Measurements from ENCODE around the gene UBAC2.

The UBAC2 gene

DNA sequence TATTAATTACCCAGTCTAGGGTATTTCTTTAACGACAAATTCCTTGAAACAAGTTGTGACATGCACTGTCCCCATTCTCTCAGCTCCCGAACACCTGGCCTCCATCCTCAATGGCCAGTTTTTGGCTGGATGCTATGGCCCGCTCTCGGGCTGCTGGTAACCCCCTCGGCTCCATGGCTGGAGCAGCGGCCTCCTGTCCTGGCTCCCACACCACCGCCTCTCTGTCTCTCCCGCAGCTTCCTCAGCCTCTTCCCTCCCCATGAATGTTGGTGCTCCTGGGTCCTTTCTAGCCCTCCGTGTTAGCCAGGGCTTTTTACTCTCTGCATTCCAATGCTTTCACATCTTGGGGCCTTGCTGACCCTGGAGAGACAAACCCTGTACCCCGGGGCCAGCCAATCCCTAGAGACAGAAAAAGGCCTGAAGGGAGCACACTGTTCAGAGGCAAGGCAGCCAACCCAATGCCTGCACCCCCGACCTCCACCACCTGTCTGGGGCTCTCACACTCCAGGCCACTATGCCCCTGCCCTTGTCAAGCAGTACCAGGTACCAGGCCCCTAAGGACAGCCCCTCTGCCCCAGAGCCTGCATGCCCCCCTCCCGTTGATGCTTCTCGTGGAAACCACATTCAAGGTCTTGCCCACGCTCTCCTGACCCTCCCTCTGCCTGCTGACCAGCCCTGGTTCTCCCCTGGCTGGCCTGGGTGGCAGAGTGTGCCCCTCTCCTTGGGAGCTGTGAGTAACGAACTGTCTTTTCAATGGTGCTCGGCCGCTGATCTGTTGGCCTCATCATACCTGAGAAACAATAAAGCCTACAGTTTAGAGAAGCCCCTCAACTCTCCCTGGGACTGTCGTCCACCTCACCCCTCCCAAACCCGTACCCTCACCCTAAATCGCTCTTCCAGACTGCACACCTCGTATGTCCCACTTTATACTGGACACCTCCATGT, 193.4 kb downstream of the UBAC2 start:
- Histone ChIP-seq H3K4me3 (ENCODE audit: low read depth in 1 of 2, low read length in 2 of 2) (no peak overlapping the region), H3K27ac (ENCODE audit: low read length) (no peak overlapping the region), H3K27me3 (ENCODE audit: low read depth, low read length) (no peaks in the 10 kb centered on the region), H3K4me1 (ENCODE audit: control insufficient read depth in 1 of 2, insufficient read depth in 2 of 2, low read length in 2 of 2) (no peaks in the 10 kb centered on the region), H3K9me3 (ENCODE audit: control insufficient read depth in 1 of 2, low read length in 2 of 2) (no peaks in the 10 kb centered on the region), H3K36me3 (ENCODE audit: control insufficient read depth in 1 of 2, insufficient read depth in 2 of 2, low read length in 2 of 2) (no peaks in the 10 kb centered on the region)

- Histone ChIP-seq H3K9me3 (ENCODE audit: control insufficient read depth in 1 of 2, low read length in 2 of 2) (no peaks in the 10 kb centered on the region), H3K4me1 (ENCODE audit: control insufficient read depth in 1 of 2, insufficient read depth in 2 of 2, low read length in 2 of 2) (no peaks in the 10 kb centered on the region), H3K36me3 (ENCODE audit: control insufficient read depth in 1 of 2, insufficient read depth in 2 of 2, low read length in 2 of 2) (no peaks in the 10 kb centered on the region), H3K4me3 (ENCODE audit: low read depth in 1 of 2, low read length in 2 of 2) (no peak overlapping the region), H3K27ac (ENCODE audit: low read length) (no peak overlapping the region), H3K27me3 (ENCODE audit: low read depth, low read length) (no peaks in the 10 kb centered on the region)
Measured at GRCh38 chr13:99395436-99395835, 194.8 kb downstream of the UBAC2 start.

DNA sequence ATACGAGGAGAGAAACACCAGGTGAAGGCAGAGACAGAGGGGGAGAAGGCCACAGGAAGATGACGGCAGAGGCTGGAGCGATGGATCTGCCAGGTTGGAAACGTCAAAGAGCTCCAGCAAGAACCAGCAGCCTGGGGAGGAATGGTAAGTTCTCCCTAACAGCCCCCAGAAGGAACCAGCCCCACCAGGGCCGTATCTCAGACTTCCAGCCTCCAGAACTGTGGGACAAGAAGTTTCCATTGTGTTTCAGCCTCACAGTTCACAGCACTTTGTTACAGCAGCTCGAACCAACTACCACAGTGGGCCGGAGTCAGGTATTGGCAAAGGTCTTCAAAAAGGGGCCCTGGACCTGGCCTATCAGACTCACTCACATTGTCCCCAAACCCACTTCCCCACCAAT, 195.8 kb downstream of the UBAC2 start:
- Histone ChIP-seq H3K9me3 (ENCODE audit: control insufficient read depth in 1 of 2, low read length in 2 of 2) (no peaks in the 10 kb centered on the region), H3K4me3 (ENCODE audit: low read depth in 1 of 2, low read length in 2 of 2) (no peak overlapping the region), H3K27me3 (ENCODE audit: low read depth, low read length) (no peaks in the 10 kb centered on the region), H3K36me3 (ENCODE audit: control insufficient read depth in 1 of 2, insufficient read depth in 2 of 2, low read length in 2 of 2) (no peaks in the 10 kb centered on the region), H3K4me1 (ENCODE audit: control insufficient read depth in 1 of 2, insufficient read depth in 2 of 2, low read length in 2 of 2) (no peaks in the 10 kb centered on the region), H3K27ac (ENCODE audit: low read length) (no peak overlapping the region)

GRCh38 chr13:99398071-99398470, 197.4 kb downstream of the UBAC2 start:
- H3K4me3 ChIP-seq (ENCODE audit: low read depth in 1 of 2, low read length in 2 of 2): no peak overlapping the region
- H3K4me1 ChIP-seq (ENCODE audit: control insufficient read depth in 1 of 2, insufficient read depth in 2 of 2, low read length in 2 of 2): no peaks in the 10 kb centered on the region
- H3K36me3 ChIP-seq (ENCODE audit: control insufficient read depth in 1 of 2, insufficient read depth in 2 of 2, low read length in 2 of 2): no peaks in the 10 kb centered on the region
- H3K27ac ChIP-seq (ENCODE audit: low read length): no peak overlapping the region
- H3K27me3 ChIP-seq (ENCODE audit: low read depth, low read length): no peaks in the 10 kb centered on the region
- no peaks in the 10 kb centered on the region for H3K9me3 ChIP-seq (ENCODE audit: control insufficient read depth in 1 of 2, low read length in 2 of 2)

GRCh38 chr13:99398916-99399622, 198.4 kb downstream of the UBAC2 start:
- H3K4me1 ChIP-seq (ENCODE audit: control insufficient read depth in 1 of 2, insufficient read depth in 2 of 2, low read length in 2 of 2): no peaks in the 10 kb centered on the region
- H3K36me3 ChIP-seq (ENCODE audit: control insufficient read depth in 1 of 2, insufficient read depth in 2 of 2, low read length in 2 of 2): no peaks in the 10 kb centered on the region
- H3K27me3 ChIP-seq (ENCODE audit: low read depth, low read length): no peaks in the 10 kb centered on the region
- no peak overlapping the region for H3K4me3 ChIP-seq (ENCODE audit: low read depth in 1 of 2, low read length in 2 of 2)
- H3K27ac ChIP-seq (ENCODE audit: low read length): no peak overlapping the region
- H3K9me3 ChIP-seq (ENCODE audit: control insufficient read depth in 1 of 2, low read length in 2 of 2): no peaks in the 10 kb centered on the region

DNA sequence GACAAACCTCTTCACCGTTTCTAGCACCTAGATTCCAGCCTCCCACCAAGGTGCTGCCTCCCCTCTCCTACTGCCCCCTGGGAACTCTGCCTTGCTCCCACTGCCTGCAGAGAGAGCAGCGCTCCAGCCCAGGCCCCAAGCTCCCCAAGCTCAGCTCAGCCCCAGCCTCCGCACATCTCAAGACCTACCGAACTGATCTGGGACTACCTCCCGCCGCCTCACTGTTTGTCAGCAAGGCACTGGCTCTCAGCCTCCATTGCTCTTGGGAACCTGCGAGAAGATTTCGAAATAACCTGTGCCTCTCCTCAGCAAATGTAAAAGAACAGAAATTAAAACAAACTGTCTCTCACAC, 198.9 kb downstream of the UBAC2 start:
- Histone ChIP-seq H3K27ac (ENCODE audit: low read length) (no peak overlapping the region), H3K4me1 (ENCODE audit: control insufficient read depth in 1 of 2, insufficient read depth in 2 of 2, low read length in 2 of 2) (no peaks in the 10 kb centered on the region), H3K27me3 (ENCODE audit: low read depth, low read length) (no peaks in the 10 kb centered on the region), H3K9me3 (ENCODE audit: control insufficient read depth in 1 of 2, low read length in 2 of 2) (no peaks in the 10 kb centered on the region), H3K4me3 (ENCODE audit: low read depth in 1 of 2, low read length in 2 of 2) (no peak overlapping the region), H3K36me3 (ENCODE audit: control insufficient read depth in 1 of 2, insufficient read depth in 2 of 2, low read length in 2 of 2) (no peaks in the 10 kb centered on the region)

DNA sequence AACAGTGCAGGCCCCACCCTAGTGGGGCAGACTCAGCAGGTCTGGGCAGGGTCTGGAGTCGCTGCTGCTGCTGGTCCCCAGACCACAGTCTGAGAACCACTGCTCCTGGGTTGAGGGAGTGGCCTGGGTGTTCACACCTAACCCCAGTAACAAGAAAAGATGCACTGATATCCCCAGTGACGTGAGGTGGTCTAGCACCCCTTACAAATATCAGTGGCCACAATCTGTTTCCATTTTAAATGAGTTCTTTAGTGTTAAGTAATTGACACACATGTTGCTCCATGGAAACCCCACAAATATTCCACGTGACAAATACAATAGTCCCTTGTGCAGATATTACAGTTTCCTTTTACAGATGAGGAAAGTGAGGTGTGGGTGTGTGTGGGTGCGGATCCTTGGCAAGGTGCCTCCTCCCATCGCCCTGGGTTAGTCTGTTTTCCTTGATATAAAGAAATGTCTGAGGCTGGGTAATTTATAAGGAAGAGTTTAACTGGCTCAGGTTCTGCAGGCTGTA, 202.9 kb downstream of the UBAC2 start:
- Histone ChIP-seq H3K4me1 (ENCODE audit: control insufficient read depth in 1 of 2, insufficient read depth in 2 of 2, low read length in 2 of 2) (no peaks in the 10 kb centered on the region), H3K9me3 (ENCODE audit: control insufficient read depth in 1 of 2, low read length in 2 of 2) (no peaks in the 10 kb centered on the region), H3K27me3 (ENCODE audit: low read depth, low read length) (no peaks in the 10 kb centered on the region), H3K36me3 (ENCODE audit: control insufficient read depth in 1 of 2, insufficient read depth in 2 of 2, low read length in 2 of 2) (no peaks in the 10 kb centered on the region), H3K27ac (ENCODE audit: low read length) (no peak overlapping the region), H3K4me3 (ENCODE audit: low read depth in 1 of 2, low read length in 2 of 2) (no peak overlapping the region)

DNA sequence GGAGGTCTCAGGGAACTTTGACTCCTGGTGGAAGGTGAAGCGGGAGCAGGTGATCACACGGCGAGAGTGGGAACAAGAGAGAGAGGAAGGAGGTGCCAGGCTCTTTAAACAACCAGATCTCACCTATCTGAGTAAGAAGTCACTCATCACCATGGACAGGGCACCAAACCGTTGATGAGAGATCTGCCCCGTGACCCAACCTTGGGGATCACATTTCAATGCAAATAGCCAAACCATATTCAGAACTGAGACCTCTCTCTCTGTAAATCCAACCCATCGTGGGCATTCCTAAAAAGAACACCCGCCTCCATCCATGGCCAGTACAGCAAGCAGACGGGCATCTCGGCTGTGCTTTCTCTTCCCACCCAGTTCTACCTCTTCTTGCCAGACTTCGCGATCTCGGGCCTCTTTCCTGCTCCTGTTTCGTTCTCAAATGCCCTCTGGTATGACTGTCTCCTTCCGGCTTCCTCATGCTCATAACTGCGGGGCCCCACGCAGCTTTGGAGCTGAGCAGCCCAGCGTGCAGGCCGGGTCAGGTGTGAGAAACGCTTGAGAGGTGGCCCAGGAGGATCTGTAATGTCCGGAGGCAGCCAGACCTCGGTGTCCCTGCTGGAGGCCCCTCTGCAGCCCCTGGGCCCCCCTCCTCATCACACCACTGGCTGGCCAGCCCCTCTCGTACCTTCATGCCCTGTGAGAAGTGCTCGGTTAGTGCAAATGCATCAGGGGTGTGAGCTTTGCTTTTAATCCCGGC, 203.5 kb downstream of the UBAC2 start:
- Histone ChIP-seq H3K4me3 (ENCODE audit: low read depth in 1 of 2, low read length in 2 of 2) (no peak overlapping the region), H3K36me3 (ENCODE audit: control insufficient read depth in 1 of 2, insufficient read depth in 2 of 2, low read length in 2 of 2) (no peaks in the 10 kb centered on the region), H3K27ac (ENCODE audit: low read length) (no peak overlapping the region), H3K4me1 (ENCODE audit: control insufficient read depth in 1 of 2, insufficient read depth in 2 of 2, low read length in 2 of 2) (no peaks in the 10 kb centered on the region), H3K27me3 (ENCODE audit: low read depth, low read length) (no peaks in the 10 kb centered on the region), H3K9me3 (ENCODE audit: control insufficient read depth in 1 of 2, low read length in 2 of 2) (no peaks in the 10 kb centered on the region)

DNA sequence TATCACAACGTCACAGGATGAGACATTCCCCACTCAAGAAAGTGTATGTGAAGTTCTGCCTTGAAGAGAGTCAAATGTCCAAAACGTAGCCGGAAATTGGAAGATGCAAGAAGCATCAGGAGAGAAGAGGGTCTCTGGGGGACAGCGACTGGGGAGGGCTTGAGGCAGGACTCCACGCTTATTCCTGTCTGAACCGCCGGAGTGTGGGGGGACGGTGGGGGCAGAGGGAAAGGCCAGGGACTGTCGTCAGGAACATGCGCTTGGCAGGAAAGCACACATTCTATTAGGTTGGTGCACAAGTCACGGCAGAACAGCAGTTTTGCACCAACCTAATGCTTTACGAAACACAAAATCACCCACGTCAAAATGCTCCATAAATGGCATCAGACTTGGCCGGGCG, 205.3 kb downstream of the UBAC2 start:
- Histone ChIP-seq H3K36me3 (ENCODE audit: control insufficient read depth in 1 of 2, insufficient read depth in 2 of 2, low read length in 2 of 2) (no peaks in the 10 kb centered on the region), H3K4me1 (ENCODE audit: control insufficient read depth in 1 of 2, insufficient read depth in 2 of 2, low read length in 2 of 2) (no peaks in the 10 kb centered on the region), H3K4me3 (ENCODE audit: low read depth in 1 of 2, low read length in 2 of 2) (no peak overlapping the region), H3K9me3 (ENCODE audit: control insufficient read depth in 1 of 2, low read length in 2 of 2) (no peaks in the 10 kb centered on the region), H3K27ac (ENCODE audit: low read length) (no peak overlapping the region), H3K27me3 (ENCODE audit: low read depth, low read length) (no peaks in the 10 kb centered on the region)

DNA sequence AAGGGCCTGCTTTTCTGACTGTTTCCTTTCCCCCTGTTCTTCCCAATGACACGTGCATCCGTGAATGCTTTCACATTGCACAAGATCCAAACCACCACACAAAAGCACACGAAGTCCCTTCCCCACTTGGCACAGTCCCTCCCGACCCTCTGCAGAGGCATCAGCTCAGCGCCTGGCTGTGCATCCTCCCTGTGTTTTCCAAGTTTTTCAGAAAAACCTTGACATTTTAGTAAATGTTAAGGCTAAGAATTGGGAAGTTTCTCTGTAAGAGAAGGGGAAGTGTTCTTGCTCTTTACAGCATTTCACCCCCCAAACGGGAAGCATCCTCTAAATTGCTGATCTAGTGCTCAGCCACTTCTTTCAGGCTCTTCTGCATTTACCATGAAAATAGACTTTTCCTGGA, 206.1 kb downstream of the UBAC2 start:
- Histone ChIP-seq H3K9me3 (ENCODE audit: control insufficient read depth in 1 of 2, low read length in 2 of 2) (no peaks in the 10 kb centered on the region), H3K4me1 (ENCODE audit: control insufficient read depth in 1 of 2, insufficient read depth in 2 of 2, low read length in 2 of 2) (no peaks in the 10 kb centered on the region), H3K36me3 (ENCODE audit: control insufficient read depth in 1 of 2, insufficient read depth in 2 of 2, low read length in 2 of 2) (no peaks in the 10 kb centered on the region), H3K27ac (ENCODE audit: low read length) (no peak overlapping the region), H3K4me3 (ENCODE audit: low read depth in 1 of 2, low read length in 2 of 2) (no peak overlapping the region), H3K27me3 (ENCODE audit: low read depth, low read length) (no peaks in the 10 kb centered on the region)

All from muscle layer of duodenum (tissue), 2 donors.